CD4-positive, alpha-beta T cell treated with Interleukin-15 for 4 hours (primary cell): ENCODE measurements around the gene PRELID3B.

Experiments used
- DNase-seq: peaks from one replicate; pipeline ENCODE4 v3.0.0-alpha.2; 2020; ENCODE audit warnings: low spot score

Gene PRELID3B

DNA sequence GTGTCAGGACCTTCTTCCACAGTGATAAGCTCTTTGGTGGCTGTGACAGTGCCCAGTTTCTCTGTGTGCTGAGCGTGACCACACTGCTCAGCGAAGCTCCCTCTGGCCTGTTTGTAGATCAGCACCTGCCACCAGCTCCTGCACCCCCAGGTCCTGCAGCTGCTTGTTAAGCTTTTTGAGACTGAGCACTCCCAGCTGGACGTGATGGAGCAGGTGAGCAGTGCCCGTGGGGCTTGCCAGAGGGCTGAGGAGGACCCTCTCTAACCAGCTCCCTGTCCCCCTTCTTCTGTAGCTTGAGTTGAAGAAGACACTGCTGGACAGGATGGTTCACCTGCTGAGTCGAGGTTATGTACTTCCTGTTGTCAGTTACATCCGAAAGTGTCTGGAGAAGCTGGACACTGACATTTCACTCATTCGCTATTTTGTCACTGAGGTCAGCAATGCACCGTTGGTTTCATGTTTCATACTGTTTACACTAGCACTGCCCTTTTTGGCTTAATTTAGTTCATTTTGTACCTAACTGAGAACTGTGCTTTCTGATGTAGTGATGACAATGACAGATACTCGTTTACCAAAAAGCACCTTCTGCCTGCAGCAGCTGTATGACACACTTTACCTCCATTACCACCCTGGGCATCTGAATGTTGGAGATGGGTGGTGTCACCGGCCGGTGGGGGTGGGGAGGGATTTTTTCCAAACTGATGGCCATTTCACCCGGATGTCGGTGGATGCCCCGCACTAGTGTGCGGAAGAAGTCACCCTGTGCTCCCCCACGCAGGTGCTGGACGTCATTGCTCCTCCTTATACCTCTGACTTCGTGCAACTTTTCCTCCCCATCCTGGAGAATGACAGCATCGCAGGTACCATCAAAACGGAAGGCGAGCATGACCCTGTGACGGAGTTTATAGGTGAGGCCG, 49.0 kb downstream of the PRELID3B start:
- DNase-seq, result no peak

DNA sequence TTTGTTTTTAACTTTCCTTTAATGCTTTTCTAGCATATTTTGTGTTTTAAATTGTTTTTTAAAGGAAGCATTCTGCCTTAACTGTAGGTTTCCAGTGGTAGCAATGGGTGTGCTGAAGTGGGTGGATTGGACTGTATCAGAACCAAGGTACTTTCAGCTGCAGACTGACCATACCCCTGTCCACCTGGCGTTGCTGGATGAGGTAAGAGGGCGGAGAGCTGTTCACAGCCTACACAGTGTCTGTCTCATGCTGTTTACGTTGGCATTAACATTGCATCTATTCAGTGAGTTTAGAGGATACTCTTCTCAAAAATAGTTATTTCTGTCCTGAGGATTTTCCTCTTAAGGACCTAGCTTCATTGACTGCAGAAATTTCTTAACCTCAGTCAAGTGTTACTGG, 49.7 kb downstream of the PRELID3B start:
- DNase-seq, result no peak

DNA sequence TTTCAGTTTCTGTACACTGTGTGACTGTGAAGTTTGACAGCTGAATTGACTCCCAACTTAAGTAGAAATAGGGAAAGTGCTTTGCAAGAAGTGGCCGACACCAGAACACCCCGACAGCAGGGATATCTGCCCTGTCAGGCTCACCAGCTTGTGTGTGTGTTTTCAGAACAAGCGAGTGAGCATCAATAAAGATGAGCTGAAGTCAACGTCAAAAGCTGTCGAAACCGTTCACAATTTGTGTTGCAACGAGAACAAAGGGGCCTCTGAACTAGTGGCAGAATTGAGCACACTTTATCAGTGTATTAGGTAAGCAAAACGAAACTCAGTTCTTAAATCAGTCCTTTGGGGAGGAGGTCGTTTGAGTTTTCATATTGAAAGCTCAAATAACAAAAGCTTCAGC, 50.9 kb downstream of the PRELID3B start:
- no peak for DNase-seq

DNA sequence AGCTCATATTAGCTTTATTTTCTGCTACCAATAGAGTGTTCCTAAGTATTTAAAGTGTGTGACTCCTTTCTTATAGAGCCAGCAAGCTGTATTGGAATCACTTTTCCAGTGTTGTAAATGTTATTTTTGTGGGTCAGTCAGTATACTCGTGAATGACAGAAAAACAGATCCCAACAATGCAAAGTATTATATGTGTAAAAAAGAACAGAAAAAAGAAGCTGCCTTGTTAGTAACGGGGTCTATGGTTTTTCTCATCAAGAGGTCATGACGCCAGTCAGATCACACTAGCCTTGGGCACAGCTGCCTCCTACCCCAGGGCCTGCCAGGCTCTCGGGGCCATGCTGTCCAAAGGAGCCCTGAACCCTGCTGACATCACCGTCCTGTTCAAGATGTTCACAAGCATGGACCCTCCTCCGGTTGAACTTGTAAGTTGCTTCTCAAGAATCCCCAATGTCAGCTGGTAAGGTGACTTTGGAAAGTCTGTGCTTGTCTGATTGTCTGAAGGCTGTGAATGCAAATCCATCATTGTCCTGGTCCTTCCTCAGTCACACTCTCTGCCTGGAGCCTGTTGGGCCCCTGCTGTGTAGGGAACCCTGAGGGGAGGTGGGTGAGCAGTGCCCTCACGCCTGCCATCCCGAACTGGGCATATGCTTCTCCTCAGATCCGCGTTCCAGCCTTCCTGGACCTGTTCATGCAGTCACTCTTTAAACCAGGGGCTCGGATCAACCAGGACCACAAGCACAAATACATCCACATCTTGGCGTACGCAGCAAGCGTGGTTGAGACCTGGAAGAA, 51.7 kb downstream of the PRELID3B start:
- no peak for DNase-seq

- no peak for DNase-seq
Observed at GRCh38 chr20:58989196-58989595, 53.4 kb downstream of the PRELID3B start.

DNA sequence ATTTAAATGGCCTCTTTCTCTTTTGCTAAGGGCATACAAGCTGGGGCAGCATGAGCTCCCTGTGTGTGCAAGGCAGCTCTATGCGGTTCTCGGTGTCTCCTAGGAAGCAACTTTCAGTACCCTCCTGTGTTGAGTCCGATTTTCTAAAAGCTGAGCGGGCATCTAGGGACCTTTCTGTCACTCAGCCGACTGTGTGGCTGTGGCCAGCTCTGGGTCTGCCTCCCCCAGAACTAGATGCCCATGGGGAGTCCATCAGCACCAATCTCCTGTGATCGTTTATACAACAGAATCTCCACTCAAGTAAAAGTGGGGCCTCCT, 54.1 kb downstream of the PRELID3B start:
- DNase-seq, result no peak

GRCh38 chr20:58987790-58988564, 54.6 kb downstream of the PRELID3B start:
- no peak for DNase-seq

DNA sequence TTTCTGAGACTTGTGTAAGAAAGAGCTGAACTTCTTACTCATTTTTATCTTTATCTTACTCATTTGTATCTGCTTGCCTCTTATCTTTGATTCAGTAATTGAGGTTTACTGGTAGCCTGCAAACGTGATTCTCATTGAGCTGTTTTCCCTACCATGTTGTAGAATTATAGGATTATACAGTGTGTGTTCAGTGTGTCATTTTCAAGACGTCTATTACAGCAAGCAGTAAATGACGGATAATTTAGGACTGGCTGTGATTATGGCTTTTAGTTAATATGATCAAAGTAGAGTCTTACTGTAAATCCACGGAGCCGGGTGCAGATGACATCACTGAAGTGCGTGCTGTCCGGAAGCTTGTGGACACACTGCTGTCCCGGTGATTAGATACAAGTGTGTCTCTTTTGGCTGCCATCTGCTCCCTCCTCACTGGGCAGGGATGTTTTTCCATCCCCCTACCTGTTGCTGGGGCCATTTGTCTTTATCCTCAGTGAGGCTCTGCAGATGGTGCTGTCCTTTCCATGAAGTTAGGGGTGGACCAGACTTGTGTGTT, 55.5 kb downstream of the PRELID3B start:
- no peak for DNase-seq

- no peak for DNase-seq
Observed at GRCh38 chr20:58986286-58986967, 56.2 kb downstream of the PRELID3B start.

DNA sequence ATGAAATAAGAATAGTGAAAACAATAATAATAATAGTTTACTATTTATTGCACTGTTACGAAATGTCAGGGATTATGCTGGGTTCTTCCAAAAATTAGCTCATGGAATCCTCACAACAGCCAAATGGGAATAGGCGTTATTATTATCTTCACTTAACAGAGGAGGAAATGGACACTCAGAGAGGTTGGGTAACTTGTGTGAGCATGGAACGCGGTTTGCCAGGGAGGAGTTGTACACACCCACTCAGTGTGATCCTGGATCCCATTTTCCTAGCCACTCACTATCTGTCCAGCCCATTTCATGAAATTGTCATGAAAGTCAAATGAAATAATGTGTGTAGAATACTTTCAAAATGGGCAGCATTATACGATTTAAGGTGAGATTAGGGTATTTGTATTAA, 56.9 kb downstream of the PRELID3B start:
- no peak for DNase-seq

GRCh38 chr20:58984691-58985090, 57.9 kb downstream of the PRELID3B start:
- DNase-seq, result no peak
